GM21737 (cell line): ENCODE measurements around the gene ELF2.
"Not testable (repeated sequence)": the region's sequence is repeated elsewhere in the genome, so short reads cannot be mapped to it uniquely, and the experiment has no call there.

Experiments used
- ATAC-seq: cut with Tn5 transposase; IDR thresholded peaks from one replicate; pipeline ENCODE4 v1.9.1; 2021; ENCODE audit warnings: mild to moderate bottlenecking, moderate library complexity; ENCODE audit not compliant: unreplicated experiment

ELF2 gene

GRCh38 chr4:139188648-139189416 lies 11.8 kb upstream of the ELF2 start:
- no peak for ATAC-seq

GRCh38 chr4:139184129-139184528 lies 7.1 kb upstream of the ELF2 start:
- ATAC-seq: no peak

GRCh38 chr4:139177869-139178619 lies 1.0 kb upstream of the ELF2 start:
- peak; percentile 63 for ATAC-seq

GRCh38 chr4:139176302-139177048 lies 543 bp downstream of the ELF2 start:
- peak; percentile 21 for ATAC-seq

GRCh38 chr4:139175646-139176301 lies 1.2 kb downstream of the ELF2 start:
- ATAC-seq: no peak

- no peak for ATAC-seq
Observed at GRCh38 chr4:139171876-139172691, 4.9 kb downstream of the ELF2 start.

- ATAC-seq: no peak
Observed at GRCh38 chr4:139170932-139171331, 6.1 kb downstream of the ELF2 start.

- ATAC-seq: no peak
Observed at GRCh38 chr4:139167774-139168444, 9.1 kb downstream of the ELF2 start.

- ATAC-seq: no peak
Observed at GRCh38 chr4:139164731-139165130, 12.3 kb downstream of the ELF2 start.

- ATAC-seq: no peak
Observed at GRCh38 chr4:139163806-139164206, 13.2 kb downstream of the ELF2 start.

GRCh38 chr4:139157977-139158376 lies 19.0 kb downstream of the ELF2 start:
- ATAC-seq: not testable (repeated sequence)

GRCh38 chr4:139154952-139155557 lies 22.0 kb downstream of the ELF2 start:
- no peak for ATAC-seq

- ATAC-seq: no peak
Observed at GRCh38 chr4:139154538-139154937, 22.5 kb downstream of the ELF2 start.

GRCh38 chr4:139154134-139154421 lies 22.9 kb downstream of the ELF2 start:
- ATAC-seq: no peak

- ATAC-seq: no peak
Observed at GRCh38 chr4:139153411-139154133, 23.4 kb downstream of the ELF2 start.

GRCh38 chr4:139152249-139152648 lies 24.8 kb downstream of the ELF2 start:
- no peak for ATAC-seq

- ATAC-seq: no peak
Observed at GRCh38 chr4:139146926-139147629, 29.9 kb downstream of the ELF2 start.

- no peak for ATAC-seq
Observed at GRCh38 chr4:139145552-139145932, 31.5 kb downstream of the ELF2 start.
